ENCODE results near the gene SNRPD1.

GRCh38 chr18:21571772-21572171 lies 40.3 kb upstream of the SNRPD1 start:
- TF ChIP-seq CTCF (IDR thresholded peaks at IDR 0.05; ENCODE audit: low read length) (no peak), EZH2 (optimal IDR thresholded peaks at IDR 0.05; ENCODE audit: low read depth, low read length) (no peak)
